Gastrocnemius medialis (tissue), 4 donors: ENCODE measurements around the gene MAPK12. TPM values are rescaled to one million over a fixed set of nuclear protein-coding genes. Genes with fewer than 3 reads are reported as not detected.

Experiments
- ATAC-seq, 2 donors: fragments of 150-250 bp; one replicate each; pipeline ENCODE4 v1.9.1; 2016
- DNase-seq, 2 donors: peaks; one replicate each; pipeline ENCODE4 v3.0.0-alpha.2; 2019
- H3K27ac ChIP-seq, 4 donors: fragments of 200-600 bp; sonication (generic); 1 replicate in 1 of 4; 2 replicates in 3 of 4; pipeline ENCODE4 v1.5.1; 2016 to 2018; ENCODE audit warnings: mild to moderate bottlenecking in 2 of 4, moderate library complexity in 1 of 4
- H3K27me3 ChIP-seq, 3 donors: fragments of 200-600 bp; sonication (generic) in 2 of 3; 1 replicate in 1 of 3; 2 replicates in 2 of 3; pipeline versions ENCODE4 v1.5.1 to v1.6.0; 2016 to 2019; ENCODE audit warnings: mild to moderate bottlenecking in 1 of 3, moderate library complexity in 1 of 3
- H3K36me3 ChIP-seq, 2 donors: fragments of 200-600 bp; sonication (generic) in 1 of 2; one replicate each; pipeline ENCODE4 v1.5.1; 2017 to 2018
- H3K4me1 ChIP-seq, 2 donors: fragments of 200-600 bp; sonication (generic) in 1 of 2; one replicate each; pipeline ENCODE4 v1.5.1; 2016 to 2017; ENCODE audit warnings: mild to moderate bottlenecking in 2 of 2
- H3K4me3 ChIP-seq, 4 donors: fragments of 200-600 bp; sonication (generic) in 3 of 4; 1 replicate in 1 of 4; 2 replicates in 3 of 4; pipeline ENCODE4 v1.5.1; 2016 to 2019; ENCODE audit warnings: mild to moderate bottlenecking in 2 of 4
- H3K9me3 ChIP-seq, 3 donors: fragments of 200-600 bp; sonication (generic) in 2 of 3; 1 replicate in 1 of 3; 2 replicates in 2 of 3; pipeline ENCODE4 v1.5.1; 2016 to 2019
- CTCF ChIP-seq, 5 experiments: fragments of 450-650 bp in 3 of 5; fragments of 200-600 bp in 2 of 5; sonication (generic) in 2 of 5; IDR thresholded peaks in 4 of 5; conservative IDR thresholded peaks in 1 of 5; 1 replicate in 4 of 5; 2 replicates in 1 of 5; pipeline ENCODE4 v1.5.1; 2016 to 2019; ENCODE audit warnings: antibody characterized with exemption in 5 of 5, mild to moderate bottlenecking in 3 of 5, moderate library complexity in 3 of 5
- POLR2A ChIP-seq, 2 donors: fragments of 450-650 bp; IDR thresholded peaks; one replicate each; pipeline ENCODE4 v1.6.1; 2017; ENCODE audit warnings: antibody characterized with exemption in 2 of 2, mild to moderate bottlenecking in 2 of 2, moderate library complexity in 2 of 2
- in situ Hi-C, 4 donors: fragments of 200-750 bp; cut with MboI; loops; one replicate each; pipeline versions ENCODE4 v1.15.0 to v1.8.0; 2017; ENCODE audit warnings: low sequenced_read_pairs in 4 of 4
- intact Hi-C: fragments of 100-400 bp; cut with DNase I; formaldehyde crosslinking; loops from one replicate; pipeline ENCODE4 v1.15.1; 2023; ENCODE audit warnings: low total_unique reads
- total RNA-seq, 4 donors: library from RNA; depleted of rRNA; stranded (reverse); fragments of >200 nt; gene quantifications; one replicate each; pipeline versions ENCODE4 v1.1.0 to v1.2.3, GENCODE V29; 2016

MAPK12 gene
- total RNA-seq, 4 donors from 2014 or later: 126 to 290 (median 219) TPM

DNA sequence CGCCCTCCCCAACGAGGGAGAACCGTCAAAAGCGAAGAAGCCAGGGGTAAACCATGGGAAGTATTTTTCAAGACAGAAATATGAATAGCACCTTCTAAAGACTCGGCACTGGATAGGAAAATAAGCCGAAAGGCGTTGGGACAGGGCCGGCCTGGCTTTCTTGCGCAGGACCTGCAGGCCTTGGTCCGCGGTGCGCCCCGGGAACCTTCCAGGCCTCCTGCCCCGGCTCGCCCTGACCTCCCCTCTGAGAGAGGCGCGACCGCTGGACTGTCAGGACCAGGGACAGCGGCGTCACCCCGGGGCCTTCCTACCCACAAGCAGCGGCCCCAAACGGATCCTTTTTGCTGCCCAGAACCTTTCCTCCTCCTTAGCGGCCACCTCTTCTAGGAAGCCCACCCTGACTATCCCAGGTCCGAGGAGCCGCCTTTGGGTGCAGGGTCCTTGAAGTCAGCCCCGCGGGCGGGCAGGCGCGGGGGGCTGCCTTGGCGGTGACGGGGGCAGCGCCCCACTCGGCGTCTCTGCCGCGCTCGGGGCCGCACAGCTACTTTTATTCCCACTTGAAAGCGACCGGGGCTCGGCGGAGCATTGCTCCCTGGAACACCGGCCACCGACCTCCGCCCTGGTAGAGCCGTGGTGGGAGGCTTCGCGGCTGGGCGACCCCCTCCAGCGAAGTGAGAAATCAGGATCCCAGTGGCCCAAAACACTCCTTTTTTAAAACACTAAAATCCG is 9.3 kb upstream of the MAPK12 start:
- Histone ChIP-seq H3K27ac (peak overlapping the region in 3 of 4 donors; percentile 51 to 64 (median 51)), H3K4me1 (peaks cover 22 to 42% of the 10 kb centered on the region in 2 donors), H3K4me3 (peak overlapping the region; percentile 37 to 77 (median 58)), H3K36me3 (no peaks in the 10 kb centered on the region), H3K27me3 (peaks cover 4 to 12% (median 9%) of the 10 kb centered on the region in 3 donors), H3K9me3 (no peaks in the 10 kb centered on the region)
- intact Hi-C loops (loop anchor here (2.0 kb wide), 1 partner anchor 26 kb away; the partner anchor contains the start of gene TUBGCP6), in situ Hi-C loops (loop anchor here in 2 of 4 donors (10.0 kb wide), 1 partner anchor 54 kb away; the partner anchor contains the start of gene DENND6B (in 2 of the 2))
- peak; percentile 36 to 38 for ATAC-seq
- peak in 1 of 2 donors; percentile 53 for DNase-seq
- TF ChIP-seq POLR2A (IDR thresholded peaks at IDR 0.05) (no peak), CTCF (IDR thresholded peaks at IDR 0.05 in 4 of 5, conservative IDR thresholded peaks at IDR 0.05 in 1 of 5) (no peak)

- in situ Hi-C loops: loop anchor here in 2 of 4 donors (10.0 kb wide), 1 partner anchor 55 kb away; the partner anchor contains the start of gene DENND6B (in 2 of the 2)
- DNase-seq: no peak
Measured at GRCh38 chr22:50269970-50270665, 8.6 kb upstream of the MAPK12 start, which contains the start of gene MAPK11. MAPK11 (minus strand) TSS chr22:50270380; CDS start chr22:50270292, 88 bp downstream.

GRCh38 chr22:50269573-50269969 is 8.1 kb upstream of the MAPK12 start:
- Histone ChIP-seq H3K4me1 (peaks cover 22 to 42% of the 10 kb centered on the region in 2 donors), H3K27me3 (peaks cover 4 to 12% (median 9%) of the 10 kb centered on the region in 3 donors), H3K27ac (peak overlapping the region in 3 of 4 donors; percentile 41 to 62 (median 60)), H3K9me3 (no peaks in the 10 kb centered on the region), H3K36me3 (no peaks in the 10 kb centered on the region), H3K4me3 (peak overlapping the region; percentile 44 to 63 (median 60))
- ATAC-seq (no peak), DNase-seq (no peak)
- in situ Hi-C loops (no loop called here), intact Hi-C loops (no loop called here)
- no peak for TF ChIP-seq POLR2A (IDR thresholded peaks at IDR 0.05)
- TF ChIP-seq CTCF (IDR thresholded peaks at IDR 0.05 in 4 of 5, conservative IDR thresholded peaks at IDR 0.05 in 1 of 5): no peak

More at GRCh38 chr22:50269970-50270665, 8.6 kb upstream of the MAPK12 start, which contains the start of gene MAPK11:
- Histone ChIP-seq H3K4me1 (peaks cover 22 to 42% of the 10 kb centered on the region in 2 donors), H3K36me3 (no peaks in the 10 kb centered on the region), H3K27me3 (peaks cover 4 to 12% (median 9%) of the 10 kb centered on the region in 3 donors), H3K27ac (peak within 1 kb of the TSS in 3 of 4 donors; percentile 51 to 64 (median 60)), H3K9me3 (no peaks in the 10 kb centered on the region), H3K4me3 (peak within 1 kb of the TSS; percentile 44 to 77 (median 60))
- no peak for ATAC-seq
- TF ChIP-seq CTCF (IDR thresholded peaks at IDR 0.05 in 4 of 5, conservative IDR thresholded peaks at IDR 0.05 in 1 of 5): no peak
- TF ChIP-seq POLR2A (IDR thresholded peaks at IDR 0.05): no peak
- intact Hi-C loops: loop anchor here (2.0 kb wide), 1 partner anchor 25 kb away; the partner anchor contains the start of gene TUBGCP6

DNA sequence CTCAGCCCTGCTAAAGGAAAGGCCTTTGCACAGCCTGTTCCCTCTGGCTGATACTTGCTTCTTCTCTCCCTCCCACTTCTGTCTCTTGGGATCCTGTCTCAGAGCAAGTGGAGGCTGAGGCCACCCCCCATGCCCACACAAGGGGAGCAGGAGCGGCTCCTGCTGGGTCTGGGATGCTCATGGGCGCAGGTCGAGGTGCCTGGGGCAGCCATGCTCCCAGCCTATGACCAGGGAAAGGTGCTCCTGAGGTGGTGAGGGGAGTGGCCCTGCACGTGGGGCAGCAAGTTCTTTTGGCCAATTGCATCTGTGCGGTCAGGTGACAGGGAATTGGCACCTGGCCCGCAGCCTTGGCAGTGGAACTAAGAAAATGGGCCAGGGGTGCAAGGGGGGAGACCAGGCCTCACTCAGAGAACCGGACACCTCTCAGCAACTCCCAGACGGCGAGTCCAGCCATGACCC is 7.2 kb upstream of the MAPK12 start:
- H3K36me3 ChIP-seq: no peaks in the 10 kb centered on the region
- TF ChIP-seq POLR2A (IDR thresholded peaks at IDR 0.05) (no peak), CTCF (IDR thresholded peaks at IDR 0.05 in 4 of 5, conservative IDR thresholded peaks at IDR 0.05 in 1 of 5) (no peak)
- DNase-seq: no peak
- no peak overlapping the region for H3K27ac ChIP-seq
- H3K9me3 ChIP-seq: no peaks in the 10 kb centered on the region
- peaks cover 4 to 12% (median 9%) of the 10 kb centered on the region in 3 donors for H3K27me3 ChIP-seq
- H3K4me1 ChIP-seq: peaks cover 22 to 38% of the 10 kb centered on the region in 2 donors
- in situ Hi-C loops (no loop called here), intact Hi-C loops (loop anchor here (1.0 kb wide), 1 partner anchor 16 kb away; no protein-coding TSS in a partner anchor)
- ATAC-seq: no peak
- no peak overlapping the region for H3K4me3 ChIP-seq
